DND-41 (cell line): ENCODE results near the gene IBTK.
"Not testable (repeated sequence)": the region's sequence is repeated elsewhere in the genome, so short reads cannot be mapped to it uniquely, and the experiment has no call there.

Experiments used
- ATAC-seq: fragments of 200-7000 bp; cut with Tn5 transposase; 3 replicates; pipeline ENCODE4 v1.9.1; 2021; ENCODE audit warnings: low read depth; ENCODE audit not compliant: insufficient read depth
- DNase-seq: peaks from one replicate; pipeline ENCODE4 v3.0.0-alpha.2; 2020
- H2AFZ ChIP-seq: 2 replicates; pipeline ENCODE4 v1.6.0; 2012; ENCODE audit warnings: low read depth, low read length
- H3K27ac ChIP-seq: 2 replicates; pipeline ENCODE4 v1.5.1; 2012; ENCODE audit warnings: low read length, inconsistent platforms
- H3K27me3 ChIP-seq: fragments of 200-600 bp; sonication (generic); 2 replicates; pipeline ENCODE4 v1.6.0; 2012; ENCODE audit warnings: low read length, mild to moderate bottlenecking, inconsistent platforms; ENCODE audit not compliant: insufficient read depth, poor library complexity
- H3K36me3 ChIP-seq: 2 replicates; pipeline ENCODE4 v1.5.1; 2012; ENCODE audit warnings: low read length, inconsistent platforms; ENCODE audit not compliant: insufficient read depth
- H3K4me1 ChIP-seq: 2 replicates; pipeline ENCODE4 v1.5.1; 2012; ENCODE audit warnings: mild to moderate bottlenecking, low read length; ENCODE audit not compliant: insufficient read depth
- H3K4me2 ChIP-seq: 2 replicates; pipeline ENCODE4 v1.6.0; 2012; ENCODE audit warnings: mild to moderate bottlenecking, moderate library complexity, low read length, inconsistent platforms; ENCODE audit not compliant: insufficient read depth
- H3K4me3 ChIP-seq, 2 experiments: fragments of 200-600 bp in 1 of 2; shearing (Covaris generic) in 1 of 2; 2 replicates each; pipeline ENCODE4 v1.5.1; 2012 to 2016; ENCODE audit warnings: inconsistent platforms in 2 of 2, low read length in 2 of 2, mild to moderate bottlenecking in 2 of 2, low read depth in 1 of 2, moderate library complexity in 1 of 2
- H3K79me2 ChIP-seq: 2 replicates; pipeline ENCODE4 v1.6.0; 2012; ENCODE audit warnings: low read length, inconsistent platforms; ENCODE audit not compliant: insufficient read depth
- H3K9ac ChIP-seq: 2 replicates; pipeline ENCODE4 v1.6.0; 2012; ENCODE audit warnings: low read depth, mild to moderate bottlenecking, inconsistent platforms, low read length, moderate library complexity
- H3K9me3 ChIP-seq: 2 replicates; pipeline ENCODE4 v1.5.1; 2012; ENCODE audit warnings: low read length, moderate library complexity, mild to moderate bottlenecking, inconsistent platforms; ENCODE audit not compliant: insufficient read depth, severe bottlenecking
- H4K20me1 ChIP-seq: 2 replicates; pipeline ENCODE4 v1.6.0; 2012; ENCODE audit warnings: low read length; ENCODE audit not compliant: insufficient read depth
- EZH2 ChIP-seq: IDR thresholded peaks from 3 replicates; pipeline ENCODE4 v1.6.1; 2012; ENCODE audit warnings: borderline replicate concordance, low read depth, mild to moderate bottlenecking, moderate library complexity, low read length, inconsistent platforms; ENCODE audit not compliant: severe bottlenecking
- TF ChIP-seq, protein P1 (sequence below): IDR thresholded peaks from 2 replicates; pipeline ENCODE4 v1.5.1; 2012; ENCODE audit warnings: borderline replicate concordance, low read length, moderate library complexity, mild to moderate bottlenecking; ENCODE audit not compliant: poor library complexity, severe bottlenecking; ENCODE audit errors: extremely low read depth

IBTK gene

GRCh38 chr6:82205930-82206392 lies 41.6 kb downstream of the IBTK start:
- H3K27me3 ChIP-seq: no peaks in the 10 kb centered on the region
- H3K9me3 ChIP-seq: no peaks in the 10 kb centered on the region
- no peak overlapping the region for H3K9ac ChIP-seq
- TF ChIP-seq, protein P1, sequence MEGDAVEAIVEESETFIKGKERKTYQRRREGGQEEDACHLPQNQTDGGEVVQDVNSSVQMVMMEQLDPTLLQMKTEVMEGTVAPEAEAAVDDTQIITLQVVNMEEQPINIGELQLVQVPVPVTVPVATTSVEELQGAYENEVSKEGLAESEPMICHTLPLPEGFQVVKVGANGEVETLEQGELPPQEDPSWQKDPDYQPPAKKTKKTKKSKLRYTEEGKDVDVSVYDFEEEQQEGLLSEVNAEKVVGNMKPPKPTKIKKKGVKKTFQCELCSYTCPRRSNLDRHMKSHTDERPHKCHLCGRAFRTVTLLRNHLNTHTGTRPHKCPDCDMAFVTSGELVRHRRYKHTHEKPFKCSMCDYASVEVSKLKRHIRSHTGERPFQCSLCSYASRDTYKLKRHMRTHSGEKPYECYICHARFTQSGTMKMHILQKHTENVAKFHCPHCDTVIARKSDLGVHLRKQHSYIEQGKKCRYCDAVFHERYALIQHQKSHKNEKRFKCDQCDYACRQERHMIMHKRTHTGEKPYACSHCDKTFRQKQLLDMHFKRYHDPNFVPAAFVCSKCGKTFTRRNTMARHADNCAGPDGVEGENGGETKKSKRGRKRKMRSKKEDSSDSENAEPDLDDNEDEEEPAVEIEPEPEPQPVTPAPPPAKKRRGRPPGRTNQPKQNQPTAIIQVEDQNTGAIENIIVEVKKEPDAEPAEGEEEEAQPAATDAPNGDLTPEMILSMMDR: no peak
- TF ChIP-seq EZH2: no peak
- no peaks in the 10 kb centered on the region for H3K79me2 ChIP-seq
- H3K36me3 ChIP-seq: peaks cover 79% of the 10 kb centered on the region
- H2AFZ ChIP-seq: no peak overlapping the region
- H3K4me1 ChIP-seq: no peaks in the 10 kb centered on the region
- H3K4me3 ChIP-seq: no peak overlapping the region
- H3K27ac ChIP-seq: peak overlapping the region; percentile 11; the same call in 1 of the 2 replicates
- ATAC-seq (no peak), DNase-seq (no peak)
- H4K20me1 ChIP-seq: no peaks in the 10 kb centered on the region
- H3K4me2 ChIP-seq: no peak overlapping the region

DNA sequence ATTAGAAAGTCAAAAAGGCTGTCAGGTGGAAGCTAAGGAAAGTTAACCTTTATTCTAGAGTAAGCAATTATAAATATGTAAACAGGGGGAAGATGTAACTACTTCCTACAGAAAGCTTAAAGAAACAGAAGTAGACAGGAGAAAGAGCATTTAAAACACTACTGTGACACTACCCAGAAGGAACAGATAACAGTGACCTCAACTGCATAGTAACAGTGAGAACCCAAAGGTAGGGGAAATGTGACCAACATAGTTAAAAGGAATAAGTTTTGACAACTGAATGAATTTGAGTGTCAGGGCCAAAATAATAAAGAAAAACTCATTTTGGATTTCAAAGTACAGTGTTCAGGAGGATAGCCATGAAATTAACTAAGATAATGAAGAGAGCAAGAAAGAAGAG lies 43.5 kb downstream of the IBTK start:
- Histone ChIP-seq H3K9me3 (no peaks in the 10 kb centered on the region), H3K4me2 (no peak overlapping the region), H2AFZ (no peak overlapping the region), H4K20me1 (no peaks in the 10 kb centered on the region), H3K9ac (no peak overlapping the region), H3K4me1 (no peaks in the 10 kb centered on the region), H3K79me2 (no peaks in the 10 kb centered on the region), H3K27ac (no peak overlapping the region), H3K4me3 (no peak overlapping the region), H3K27me3 (no peaks in the 10 kb centered on the region), H3K36me3 (peaks cover 82% of the 10 kb centered on the region)
- ATAC-seq (no peak), DNase-seq (no peak)
- no peak for TF ChIP-seq EZH2
- TF ChIP-seq, protein P1: no peak

GRCh38 chr6:82197784-82198183 lies 49.8 kb downstream of the IBTK start:
- DNase-seq (no peak), ATAC-seq (no peak)
- TF ChIP-seq, protein P1: no peak
- TF ChIP-seq EZH2: no peak
- H3K79me2 ChIP-seq: no peaks in the 10 kb centered on the region
- H3K4me3 ChIP-seq: no peak overlapping the region
- peaks cover 94% of the 10 kb centered on the region for H3K36me3 ChIP-seq
- no peak overlapping the region for H3K4me2 ChIP-seq
- H2AFZ ChIP-seq: no peak overlapping the region
- no peaks in the 10 kb centered on the region for H3K9me3 ChIP-seq
- no peaks in the 10 kb centered on the region for H4K20me1 ChIP-seq
- H3K27me3 ChIP-seq: no peaks in the 10 kb centered on the region
- H3K27ac ChIP-seq: no peak overlapping the region
- H3K9ac ChIP-seq: no peak overlapping the region
- H3K4me1 ChIP-seq: no peaks in the 10 kb centered on the region

- peaks cover 94% of the 10 kb centered on the region for H3K36me3 ChIP-seq
- H3K4me3 ChIP-seq, H3K4me2 ChIP-seq, H3K27ac ChIP-seq, H4K20me1 ChIP-seq, H3K27me3 ChIP-seq, H2AFZ ChIP-seq, DNase-seq, H3K9ac ChIP-seq, H3K4me1 ChIP-seq, H3K79me2 ChIP-seq, H3K9me3 ChIP-seq, ATAC-seq: not testable (repeated sequence)
Measured at GRCh38 chr6:82197245-82197644, 50.3 kb downstream of the IBTK start.
